RKO (cell line): Measurements from ENCODE around the gene NEO1.

Experiments used
- DNase-seq: peaks from one replicate; pipeline ENCODE4 v3.0.0-alpha.2; 2016; ENCODE audit warnings: low spot score

Gene NEO1

DNA sequence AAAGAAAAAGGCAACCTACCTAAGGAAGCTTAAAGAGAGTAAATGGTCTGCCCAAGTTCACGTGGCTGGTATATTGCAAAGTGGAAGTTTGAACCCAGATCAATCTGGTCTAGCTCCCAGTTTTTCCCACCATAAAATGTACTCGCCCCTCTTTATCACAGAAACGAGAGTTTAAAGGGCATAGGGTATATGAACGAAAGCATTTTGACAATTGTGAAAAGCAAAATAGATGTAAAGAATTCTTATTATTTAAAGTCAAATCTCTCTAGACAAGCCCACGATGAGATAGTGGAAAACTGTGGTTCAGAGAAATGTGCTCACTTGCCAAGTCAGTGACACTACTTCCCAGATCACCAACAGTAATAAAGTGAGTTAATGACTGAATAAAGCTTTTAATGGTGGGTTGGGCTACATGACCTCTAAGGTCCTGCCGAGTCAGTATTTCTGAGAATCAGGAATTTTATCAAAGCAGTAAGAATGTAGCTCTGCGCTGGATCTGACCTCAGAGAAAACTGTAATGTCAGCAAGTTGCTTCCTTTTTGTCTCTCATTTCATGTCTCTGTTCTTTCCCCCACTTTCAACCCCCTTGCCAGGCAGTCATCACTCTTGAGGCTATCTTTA is 23.3 kb upstream of the NEO1 start:
- no peak for DNase-seq

GRCh38 chr15:73030122-73030679 is 22.1 kb upstream of the NEO1 start:
- DNase-seq: no peak

DNA sequence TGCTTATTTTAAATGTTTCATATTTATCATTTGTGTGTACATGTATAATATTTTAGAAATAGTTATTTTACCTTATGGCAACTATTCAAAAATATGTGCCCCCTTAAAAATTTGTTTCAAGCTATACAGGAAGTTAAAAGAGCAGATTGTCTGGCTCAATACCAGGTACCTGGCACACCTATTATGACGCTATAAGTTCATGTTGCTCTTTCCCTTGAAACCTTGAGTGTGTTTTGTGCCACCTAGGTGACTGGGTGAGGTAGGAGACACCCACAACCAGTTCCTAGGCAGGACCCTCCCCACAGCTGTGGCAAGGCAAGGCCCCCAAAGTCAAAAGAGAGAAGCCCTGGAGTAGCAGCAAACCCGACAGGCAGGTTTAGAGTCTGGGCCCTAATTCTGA is 20.6 kb upstream of the NEO1 start:
- no peak for DNase-seq

DNA sequence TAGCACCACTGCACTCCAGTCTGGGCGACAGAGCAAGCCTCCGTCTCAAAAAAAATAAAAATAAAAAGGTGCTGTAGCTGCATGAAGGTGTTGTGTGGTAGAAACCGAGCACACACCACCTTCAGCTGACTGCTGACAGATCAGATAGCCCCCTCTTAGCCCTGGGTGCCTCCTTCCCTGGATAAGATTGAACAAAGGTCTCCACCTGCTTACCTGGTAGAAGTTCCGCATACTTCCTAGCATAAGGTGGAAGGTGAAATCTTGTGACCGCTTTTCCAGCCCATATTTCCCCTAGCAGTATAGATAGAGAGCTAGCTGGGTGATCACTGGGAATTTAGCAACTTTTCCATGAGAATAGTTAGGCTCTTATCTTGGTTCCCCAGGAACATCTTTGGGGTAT is 18.7 kb upstream of the NEO1 start:
- no peak for DNase-seq

DNA sequence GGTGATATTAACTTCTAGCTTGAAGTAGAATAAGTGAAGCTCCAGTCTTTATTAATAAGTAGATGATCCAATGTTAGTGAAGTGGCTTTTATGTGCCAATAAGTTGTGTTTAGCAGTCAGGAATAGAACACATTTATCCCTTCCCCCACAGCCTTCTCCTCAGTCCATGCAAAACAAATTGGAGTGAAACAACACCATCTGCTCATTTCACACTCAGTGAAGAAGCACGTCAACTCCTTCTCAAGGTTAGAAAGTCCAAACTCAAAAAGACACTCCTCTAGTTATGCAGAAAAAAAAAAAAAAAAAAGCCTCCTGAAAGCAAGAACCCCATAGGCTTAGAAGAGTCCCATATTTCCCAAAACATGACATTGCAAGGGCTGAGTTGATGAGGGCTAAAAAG is 18.0 kb upstream of the NEO1 start:
- no peak for DNase-seq

- DNase-seq: no peak
These were observed 17.0 kb upstream of the NEO1 start for GRCh38 chr15:73035221-73035620.

GRCh38 chr15:73038220-73038619 is 14.0 kb upstream of the NEO1 start:
- DNase-seq: no peak

DNA sequence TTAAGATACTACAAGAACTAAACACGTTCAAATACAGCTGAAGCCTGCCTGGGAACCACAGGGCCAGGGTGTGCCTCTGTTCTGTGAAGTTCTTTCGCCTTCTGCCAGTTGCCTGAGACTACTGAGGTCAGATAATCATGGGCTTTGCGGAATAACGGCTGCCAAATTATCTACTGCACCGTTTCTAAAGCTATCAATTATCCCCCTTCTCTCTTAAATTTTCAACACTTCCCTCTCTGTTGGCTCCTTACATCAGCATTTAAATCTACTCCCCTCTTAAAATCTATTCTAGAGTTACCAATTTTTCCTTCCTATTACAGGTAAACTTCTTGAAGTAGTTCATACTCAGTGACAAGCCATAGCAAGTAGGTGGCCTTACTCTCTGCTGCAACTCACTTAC is 6.2 kb upstream of the NEO1 start:
- DNase-seq: no peak

DNA sequence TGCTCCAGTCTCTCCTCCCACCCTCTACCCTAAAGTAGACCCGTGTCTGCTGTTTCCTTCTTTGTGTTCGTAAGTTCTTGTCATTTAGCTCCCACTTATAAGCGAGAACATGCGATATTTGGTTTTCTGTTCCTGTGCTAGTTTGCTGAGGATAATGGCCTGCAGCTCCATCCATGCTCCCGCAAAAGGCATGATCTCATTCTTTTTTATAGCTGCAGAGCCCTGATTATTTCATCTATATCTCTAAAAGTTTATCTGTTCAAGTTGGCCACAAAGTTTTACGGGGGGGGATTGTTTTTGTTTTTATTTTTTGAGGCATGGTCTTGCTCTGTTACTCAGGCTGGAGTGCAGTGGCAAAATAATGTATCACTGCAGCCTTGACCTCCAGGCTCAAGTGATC is 4.4 kb upstream of the NEO1 start:
- DNase-seq: no peak

GRCh38 chr15:73048624-73049295 is 3.5 kb upstream of the NEO1 start:
- no peak for DNase-seq

GRCh38 chr15:73049564-73050215 is 2.6 kb upstream of the NEO1 start:
- no peak for DNase-seq

- DNase-seq: no peak
These were observed 1.5 kb upstream of the NEO1 start for GRCh38 chr15:73050561-73051295.

DNA sequence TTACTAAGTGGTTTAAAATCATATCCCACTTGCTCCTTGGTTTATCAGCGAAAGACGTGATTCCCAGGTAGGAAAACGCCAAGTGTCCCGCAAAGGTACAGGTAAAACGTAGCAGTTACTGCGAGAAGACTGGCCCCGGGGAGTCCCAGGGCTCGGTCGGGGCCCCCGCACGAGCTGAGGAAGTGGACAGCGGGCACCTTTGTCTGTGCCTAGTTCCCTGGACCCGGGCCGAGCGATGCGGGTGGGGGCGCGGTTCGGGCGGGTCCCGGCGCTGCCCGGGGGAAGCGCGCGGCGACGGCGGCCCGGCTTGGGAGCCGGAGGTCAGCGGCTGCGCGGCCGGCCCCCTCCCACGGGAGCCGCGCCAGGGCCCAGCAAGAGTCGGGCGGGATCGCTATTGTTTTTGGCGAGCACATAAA is 864 bp upstream of the NEO1 start:
- no peak for DNase-seq

DNA sequence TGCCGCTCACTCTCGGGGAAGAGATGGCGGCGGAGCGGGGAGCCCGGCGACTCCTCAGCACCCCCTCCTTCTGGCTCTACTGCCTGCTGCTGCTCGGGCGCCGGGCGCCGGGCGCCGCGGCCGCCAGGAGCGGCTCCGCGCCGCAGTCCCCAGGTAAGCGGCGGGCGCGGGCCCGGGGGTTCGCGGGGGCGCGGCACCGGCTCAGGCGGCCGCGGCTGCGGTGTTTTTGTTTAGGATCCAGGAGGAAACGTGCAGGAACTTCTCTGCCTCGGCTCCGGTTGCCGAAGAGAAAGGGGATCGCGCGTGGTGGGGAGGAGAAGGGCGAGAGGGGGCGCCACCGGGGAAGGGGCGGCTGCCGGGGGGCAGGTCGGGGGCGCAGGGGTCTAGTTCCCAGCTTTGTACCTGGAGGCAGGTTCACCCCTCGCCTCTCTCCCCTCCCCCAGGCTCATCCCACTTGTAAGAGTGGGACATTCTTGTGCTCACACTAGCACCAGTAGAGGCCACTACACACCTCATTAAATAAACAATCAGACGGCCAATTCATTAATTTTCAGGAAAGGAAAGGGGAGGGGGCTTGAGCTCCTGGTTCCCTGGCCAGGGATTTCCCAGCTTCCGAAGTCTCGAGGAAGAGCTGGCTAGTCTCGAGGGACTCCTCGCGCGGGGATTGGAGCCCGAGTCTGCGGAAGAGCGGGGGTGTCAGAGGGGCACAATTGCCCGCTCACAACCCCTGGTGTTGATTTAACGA is 562 bp downstream of the NEO1 start:
- peak; percentile 71 for DNase-seq

DNA sequence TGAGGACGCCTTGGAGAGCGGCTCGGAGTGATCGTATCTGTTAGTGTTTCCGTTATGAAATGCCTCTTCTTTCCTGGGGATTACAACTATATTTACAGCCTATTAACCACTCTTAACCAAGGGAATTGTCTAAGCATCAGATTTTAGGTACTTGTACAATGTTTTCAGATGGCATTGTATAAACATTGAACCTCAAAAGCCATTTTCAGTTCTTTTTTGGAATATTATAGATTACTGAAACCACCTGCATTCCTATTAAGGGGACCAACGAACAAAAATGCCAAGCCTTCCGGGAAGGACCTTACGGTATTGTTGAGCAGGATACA is 1.1 kb downstream of the NEO1 start:
- no peak for DNase-seq

- no peak for DNase-seq
These were observed 2.2 kb downstream of the NEO1 start for GRCh38 chr15:73054417-73054953.

DNA sequence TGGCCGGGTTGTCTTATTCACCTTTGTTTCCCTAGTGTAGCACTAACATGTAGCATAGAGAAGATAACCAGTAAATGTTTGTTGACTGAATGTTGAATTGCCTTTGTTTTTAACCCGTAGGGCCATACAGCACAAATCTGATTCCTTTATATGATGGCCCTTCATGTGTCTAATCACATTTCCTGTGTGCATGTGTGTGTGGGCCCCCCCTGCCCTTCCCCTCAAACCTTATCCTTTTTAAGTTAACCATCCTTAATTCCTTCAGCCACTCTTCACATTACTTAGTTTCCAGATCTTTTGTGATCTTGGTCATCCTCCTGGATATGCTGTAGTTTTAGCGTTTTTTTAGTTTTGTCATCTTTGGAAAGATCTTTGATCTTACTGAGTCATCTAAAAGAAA is 4.2 kb downstream of the NEO1 start:
- DNase-seq: no peak

DNA sequence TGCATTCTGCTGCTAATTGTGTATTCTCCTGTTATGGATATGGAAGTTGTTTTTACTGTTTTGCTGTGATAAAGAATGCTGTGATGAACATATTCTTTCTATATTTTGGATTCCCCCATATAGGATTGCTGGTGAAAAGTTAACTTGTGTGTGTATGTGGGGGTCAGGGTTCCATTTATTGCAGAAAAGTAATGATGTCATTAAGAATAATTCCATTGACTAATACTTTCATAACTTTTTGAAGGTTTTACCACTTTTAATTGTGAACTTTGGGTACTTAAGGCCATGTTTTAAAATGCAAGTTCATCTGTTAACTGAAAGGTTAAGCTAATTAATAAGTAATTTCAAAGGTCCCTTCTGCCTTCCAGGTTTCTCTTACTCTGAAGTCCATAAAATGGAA is 6.2 kb downstream of the NEO1 start:
- DNase-seq: no peak

DNA sequence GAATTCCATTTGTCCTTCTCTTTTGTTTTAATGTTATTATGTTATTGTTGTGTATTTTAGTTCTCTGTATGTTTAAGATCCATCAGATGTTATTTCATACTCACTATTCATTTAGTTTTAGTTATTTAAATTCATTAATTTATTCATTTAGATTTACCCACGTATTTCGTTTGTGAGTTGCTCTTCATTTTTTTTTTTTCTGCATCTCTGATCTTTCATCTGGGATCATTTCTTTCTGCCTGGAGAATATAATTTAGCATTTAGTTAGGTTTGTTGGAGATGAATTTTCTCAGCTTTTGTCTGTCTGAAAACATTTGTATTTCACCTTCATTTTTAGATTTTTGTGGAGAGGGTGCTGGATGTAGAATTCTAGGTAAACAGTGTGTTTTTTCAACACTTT is 12.9 kb downstream of the NEO1 start:
- DNase-seq: no peak

GRCh38 chr15:73069109-73069508 is 16.8 kb downstream of the NEO1 start:
- no peak for DNase-seq

DNA sequence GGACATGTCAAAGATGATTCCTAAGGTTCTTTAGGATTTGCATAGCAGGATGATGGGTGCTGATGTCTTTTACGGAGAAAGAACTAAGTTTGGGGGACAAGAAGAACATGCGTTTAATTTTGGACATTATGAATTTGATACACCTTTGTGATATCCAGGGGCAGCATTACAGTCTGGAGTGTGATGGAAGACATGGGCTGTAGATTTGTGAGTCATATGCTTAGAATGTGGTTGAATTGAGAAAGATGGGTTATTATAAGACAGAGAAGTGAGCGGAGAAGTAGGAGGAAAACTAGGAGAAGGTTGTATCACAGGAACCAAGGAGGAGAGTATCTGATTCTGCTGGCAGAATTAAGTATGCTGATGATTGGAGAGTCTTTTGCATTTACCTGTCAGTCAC is 20.6 kb downstream of the NEO1 start:
- no peak for DNase-seq

- no peak for DNase-seq
These were observed 22.0 kb downstream of the NEO1 start for GRCh38 chr15:73074241-73074640.
